Osteocyte (in vitro differentiated cells): ENCODE data around the gene PTN. TPM values are rescaled to one million over a fixed set of nuclear protein-coding genes. Genes with fewer than 3 reads are reported as not detected.

Experiments used
- DNase-seq: peaks from one replicate; pipeline ENCODE4 v3.0.0; 2021; ENCODE audit warnings: mixed read lengths; ENCODE audit not compliant: unreplicated experiment; ENCODE audit errors: extremely low spot score
- H3K27ac Mint-ChIP-seq: one replicate; pipeline ENCODE4 v1.8.0; 2021; ENCODE audit warnings: mild to moderate bottlenecking, mixed read lengths; ENCODE audit not compliant: unreplicated experiment
- H3K27me3 Mint-ChIP-seq: one replicate; pipeline ENCODE4 v1.8.0; 2021; ENCODE audit warnings: mixed read lengths; ENCODE audit not compliant: unreplicated experiment
- H3K36me3 Mint-ChIP-seq: one replicate; pipeline ENCODE4 v1.8.0; 2021; ENCODE audit warnings: mixed read lengths; ENCODE audit not compliant: unreplicated experiment
- H3K4me1 Mint-ChIP-seq: one replicate; pipeline ENCODE4 v1.8.0; 2021; ENCODE audit warnings: mixed read lengths; ENCODE audit not compliant: unreplicated experiment
- H3K4me3 Mint-ChIP-seq: one replicate; pipeline ENCODE4 v1.8.0; 2021; ENCODE audit warnings: mild to moderate bottlenecking, moderate library complexity, mixed read lengths; ENCODE audit not compliant: unreplicated experiment
- H3K9me3 Mint-ChIP-seq: one replicate; pipeline ENCODE4 v1.8.0; 2021; ENCODE audit warnings: mixed read lengths; ENCODE audit not compliant: unreplicated experiment
- total RNA-seq: library from RNA; stranded (reverse); gene quantifications from 2 replicates; pipeline ENCODE4 v1.2.1, GENCODE V29; 2021
- TF ChIP-seq, protein P1 (sequence below): fragments of 200-600 bp; sonication (generic); IDR thresholded peaks from 2 replicates; pipeline ENCODE4 v1.5.0; 2021; ENCODE audit warnings: antibody characterized with exemption, mild to moderate bottlenecking, moderate library complexity

Gene PTN
- total RNA-seq, 1 donor from 2014 or later = 77.8 TPM

GRCh38 chr7:137342265-137342664 lies 1.3 kb downstream of the PTN start:
- H3K4me3 Mint-ChIP-seq = peak overlapping the region; percentile 88
- no peak for DNase-seq
- H3K27me3 Mint-ChIP-seq = no peaks in the 10 kb centered on the region
- H3K4me1 Mint-ChIP-seq = peaks cover 51% of the 10 kb centered on the region
- H3K27ac Mint-ChIP-seq = peak overlapping the region; percentile 36
- no peaks in the 10 kb centered on the region for H3K9me3 Mint-ChIP-seq
- H3K36me3 Mint-ChIP-seq = peaks cover 6% of the 10 kb centered on the region
- TF ChIP-seq, protein P1, sequence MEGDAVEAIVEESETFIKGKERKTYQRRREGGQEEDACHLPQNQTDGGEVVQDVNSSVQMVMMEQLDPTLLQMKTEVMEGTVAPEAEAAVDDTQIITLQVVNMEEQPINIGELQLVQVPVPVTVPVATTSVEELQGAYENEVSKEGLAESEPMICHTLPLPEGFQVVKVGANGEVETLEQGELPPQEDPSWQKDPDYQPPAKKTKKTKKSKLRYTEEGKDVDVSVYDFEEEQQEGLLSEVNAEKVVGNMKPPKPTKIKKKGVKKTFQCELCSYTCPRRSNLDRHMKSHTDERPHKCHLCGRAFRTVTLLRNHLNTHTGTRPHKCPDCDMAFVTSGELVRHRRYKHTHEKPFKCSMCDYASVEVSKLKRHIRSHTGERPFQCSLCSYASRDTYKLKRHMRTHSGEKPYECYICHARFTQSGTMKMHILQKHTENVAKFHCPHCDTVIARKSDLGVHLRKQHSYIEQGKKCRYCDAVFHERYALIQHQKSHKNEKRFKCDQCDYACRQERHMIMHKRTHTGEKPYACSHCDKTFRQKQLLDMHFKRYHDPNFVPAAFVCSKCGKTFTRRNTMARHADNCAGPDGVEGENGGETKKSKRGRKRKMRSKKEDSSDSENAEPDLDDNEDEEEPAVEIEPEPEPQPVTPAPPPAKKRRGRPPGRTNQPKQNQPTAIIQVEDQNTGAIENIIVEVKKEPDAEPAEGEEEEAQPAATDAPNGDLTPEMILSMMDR = no peak

DNA sequence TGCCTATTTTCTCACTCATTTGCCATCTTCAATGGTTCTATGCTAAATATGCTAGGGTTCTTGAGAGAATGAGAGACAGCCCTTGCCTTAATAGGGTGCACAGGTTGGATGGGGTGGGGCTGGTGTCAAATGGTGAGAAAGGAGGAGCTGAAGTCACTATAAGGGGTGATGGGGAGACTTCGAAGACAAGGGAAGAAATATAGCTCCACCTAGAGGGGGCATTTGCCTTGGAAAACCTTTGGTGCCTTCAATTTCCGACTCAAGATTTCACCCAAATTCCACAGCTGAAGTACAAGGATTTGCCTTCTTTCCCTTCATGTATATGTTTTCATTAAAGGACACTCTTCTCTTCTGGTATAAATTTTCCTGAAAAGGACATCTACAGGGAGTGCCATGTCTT lies 5.6 kb downstream of the PTN start:
- no peak for DNase-seq
- TF ChIP-seq, protein P1 = peak; percentile 35
- Mint-ChIP-seq H3K4me3 (no peak overlapping the region), H3K4me1 (peaks cover 41% of the 10 kb centered on the region), H3K27ac (peak overlapping the region; percentile 19), H3K9me3 (no peaks in the 10 kb centered on the region), H3K27me3 (no peaks in the 10 kb centered on the region), H3K36me3 (peaks cover 6% of the 10 kb centered on the region)

GRCh38 chr7:137335814-137336213 lies 7.7 kb downstream of the PTN start:
- Mint-ChIP-seq H3K36me3 (peaks cover 6% of the 10 kb centered on the region), H3K4me1 (peaks cover 37% of the 10 kb centered on the region), H3K4me3 (no peak overlapping the region), H3K27me3 (no peaks in the 10 kb centered on the region), H3K27ac (no peak overlapping the region), H3K9me3 (no peaks in the 10 kb centered on the region)
- TF ChIP-seq, protein P1 = no peak
- DNase-seq = no peak

GRCh38 chr7:137331378-137331777 lies 12.2 kb downstream of the PTN start:
- DNase-seq = no peak
- Mint-ChIP-seq H3K9me3 (no peaks in the 10 kb centered on the region), H3K36me3 (peaks cover 2% of the 10 kb centered on the region)

GRCh38 chr7:137329411-137329810 lies 14.1 kb downstream of the PTN start:
- Mint-ChIP-seq H3K27ac (peak overlapping the region; percentile 73), H3K4me1 (peaks cover 65% of the 10 kb centered on the region), H3K4me3 (no peak overlapping the region), H3K9me3 (no peaks in the 10 kb centered on the region), H3K36me3 (peaks cover 2% of the 10 kb centered on the region), H3K27me3 (no peaks in the 10 kb centered on the region)
- no peak for DNase-seq
- TF ChIP-seq, protein P1 = no peak

More at GRCh38 chr7:137331378-137331777, 12.2 kb downstream of the PTN start:
- TF ChIP-seq, protein P1 = no peak
- H3K4me3 Mint-ChIP-seq = no peak overlapping the region
- H3K27me3 Mint-ChIP-seq = no peaks in the 10 kb centered on the region
- no peak overlapping the region for H3K27ac Mint-ChIP-seq
- H3K4me1 Mint-ChIP-seq = peaks cover 47% of the 10 kb centered on the region
